GM18502 (cell line): ENCODE data around the gene REXO5.
"Not testable (repeated sequence)": the region's sequence is repeated elsewhere in the genome, so short reads cannot be mapped to it uniquely, and the experiment has no call there.

Experiments used
- ATAC-seq: cut with Tn5 transposase; IDR thresholded peaks from one replicate; pipeline ENCODE4 v1.9.1; 2021; ENCODE audit warnings: mild to moderate bottlenecking; ENCODE audit not compliant: unreplicated experiment, poor library complexity

The REXO5 gene

DNA sequence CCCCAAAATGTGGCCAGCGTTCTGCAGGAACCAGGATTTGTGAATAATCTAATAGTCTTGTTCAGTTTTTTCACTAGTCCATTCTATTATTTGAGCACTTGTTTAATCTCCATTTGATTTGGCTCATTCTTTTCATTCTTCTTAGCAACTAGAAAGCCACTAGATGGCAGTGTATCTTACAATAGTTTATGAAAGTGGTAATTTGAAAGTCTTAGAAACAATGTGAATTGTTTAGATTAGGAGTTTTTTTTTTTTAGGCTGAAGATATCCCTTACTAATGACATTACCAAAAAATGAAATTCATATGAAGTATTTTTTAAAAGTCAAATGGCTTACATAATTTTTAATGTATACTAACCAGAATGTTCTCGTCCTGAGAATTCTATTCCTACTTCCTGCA, 6.7 kb upstream of the REXO5 start:
- no peak for ATAC-seq

DNA sequence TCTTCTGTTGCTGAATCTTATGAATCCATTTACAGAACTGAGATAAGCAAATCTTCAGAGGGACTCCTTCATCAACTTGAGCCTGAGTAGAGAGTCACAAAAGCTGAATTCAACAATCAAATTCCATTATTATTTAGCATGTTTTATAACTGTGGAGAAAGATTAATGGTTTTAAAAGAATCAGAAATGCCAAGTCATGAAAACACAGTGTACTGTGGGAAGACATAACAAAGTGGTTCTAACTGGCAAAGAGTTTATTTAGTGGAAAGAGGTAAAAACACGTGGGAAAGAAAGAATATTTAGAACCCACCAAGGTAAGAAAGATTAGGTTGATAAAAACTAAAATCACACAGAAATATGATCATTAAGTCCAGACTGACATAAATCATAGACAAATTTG, 5.0 kb upstream of the REXO5 start:
- ATAC-seq, result no peak

DNA sequence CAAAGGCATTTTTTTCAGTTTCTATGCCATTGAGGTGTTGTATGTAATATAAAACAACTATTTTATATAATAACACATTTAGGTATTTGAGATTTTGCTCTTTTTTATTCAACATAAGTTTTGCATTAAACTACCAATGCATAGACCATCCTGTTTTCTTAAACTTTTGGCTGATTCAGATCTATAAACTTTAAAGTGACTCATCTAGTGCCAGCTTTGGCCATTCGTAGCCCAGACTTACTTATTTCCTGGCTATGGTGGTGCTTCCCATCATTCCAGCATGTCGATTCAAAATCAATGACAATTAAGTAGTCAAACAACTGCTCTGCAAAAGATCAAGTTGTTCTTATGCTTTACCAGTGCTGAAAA, 3.2 kb upstream of the REXO5 start:
- ATAC-seq, result no peak

DNA sequence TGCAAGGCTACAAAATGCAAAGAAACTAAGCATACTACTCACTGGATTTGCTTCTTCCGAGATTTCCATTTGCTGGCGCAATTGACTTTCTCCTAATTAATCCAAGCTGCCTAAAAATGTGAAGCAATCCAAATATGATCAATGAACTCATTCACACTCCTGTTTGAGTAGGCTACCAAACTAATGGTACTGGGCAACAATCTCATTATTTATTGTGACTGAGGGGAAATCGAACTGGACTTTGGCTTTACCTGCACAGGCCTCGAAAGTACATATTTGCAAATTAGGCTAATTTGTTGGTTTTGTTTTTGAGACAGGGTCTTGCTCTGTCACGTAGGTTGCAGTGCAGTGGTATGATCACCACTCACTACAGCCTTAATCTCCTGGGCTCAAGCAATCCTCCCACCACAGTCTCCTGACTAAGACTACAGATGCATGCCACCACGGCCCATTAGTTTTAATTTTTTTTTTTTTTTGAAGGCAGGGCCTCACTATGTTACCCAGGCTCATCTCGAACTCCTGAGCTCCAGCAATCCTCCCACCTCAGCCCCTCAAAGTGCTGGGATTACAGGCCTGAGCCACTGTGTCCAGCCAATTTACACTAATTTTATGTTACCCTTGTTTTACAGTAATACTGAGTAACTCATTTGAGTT, 2.6 kb upstream of the REXO5 start:
- ATAC-seq, result no peak

- not testable (repeated sequence) for ATAC-seq
Measured at GRCh38 chr16:20805684-20806167, 601 bp upstream of the REXO5 start.

DNA sequence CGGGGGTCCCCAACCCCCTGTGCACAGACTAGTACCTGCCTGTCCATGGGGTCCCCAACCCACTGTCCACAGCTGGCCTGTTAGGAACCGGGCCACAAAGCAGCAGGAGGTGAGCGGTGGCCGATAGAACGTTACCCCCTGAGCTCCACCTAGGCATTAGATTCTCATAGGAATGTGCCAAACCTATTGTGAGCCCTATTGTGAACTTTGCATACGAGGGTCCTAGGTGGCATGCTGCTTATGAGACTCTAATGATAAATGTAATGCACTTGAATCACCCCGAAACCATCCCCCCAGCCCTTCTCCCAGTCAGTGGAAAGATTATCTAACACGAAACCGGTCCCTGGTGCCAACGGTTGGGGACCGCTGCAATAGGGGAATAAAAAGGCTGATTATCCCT, 1.5 kb downstream of the REXO5 start:
- ATAC-seq, result no peak

GRCh38 chr16:20811889-20812439, 5.6 kb downstream of the REXO5 start:
- no peak for ATAC-seq

- ATAC-seq, result no peak
Measured at GRCh38 chr16:20812510-20812909, 6.2 kb downstream of the REXO5 start.

DNA sequence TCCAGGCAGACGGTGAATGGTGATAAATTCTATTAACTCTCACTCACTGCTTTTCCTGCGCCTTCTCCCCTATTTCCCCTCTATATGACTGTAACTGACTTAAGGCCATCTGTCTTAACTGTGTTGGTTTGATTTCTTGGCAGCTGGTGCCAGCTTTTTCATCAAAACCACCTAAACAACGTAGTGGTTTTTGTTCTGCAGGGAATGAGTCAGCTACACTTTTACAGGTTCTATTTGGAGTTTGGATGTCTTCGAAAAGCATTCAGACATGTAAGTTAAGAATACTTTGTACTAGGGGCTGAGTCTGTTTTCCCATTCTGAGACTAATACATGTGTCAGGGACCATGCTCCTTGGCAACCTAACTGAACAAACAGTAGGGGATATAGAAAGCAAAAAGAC, 8.5 kb downstream of the REXO5 start:
- ATAC-seq, result no peak

DNA sequence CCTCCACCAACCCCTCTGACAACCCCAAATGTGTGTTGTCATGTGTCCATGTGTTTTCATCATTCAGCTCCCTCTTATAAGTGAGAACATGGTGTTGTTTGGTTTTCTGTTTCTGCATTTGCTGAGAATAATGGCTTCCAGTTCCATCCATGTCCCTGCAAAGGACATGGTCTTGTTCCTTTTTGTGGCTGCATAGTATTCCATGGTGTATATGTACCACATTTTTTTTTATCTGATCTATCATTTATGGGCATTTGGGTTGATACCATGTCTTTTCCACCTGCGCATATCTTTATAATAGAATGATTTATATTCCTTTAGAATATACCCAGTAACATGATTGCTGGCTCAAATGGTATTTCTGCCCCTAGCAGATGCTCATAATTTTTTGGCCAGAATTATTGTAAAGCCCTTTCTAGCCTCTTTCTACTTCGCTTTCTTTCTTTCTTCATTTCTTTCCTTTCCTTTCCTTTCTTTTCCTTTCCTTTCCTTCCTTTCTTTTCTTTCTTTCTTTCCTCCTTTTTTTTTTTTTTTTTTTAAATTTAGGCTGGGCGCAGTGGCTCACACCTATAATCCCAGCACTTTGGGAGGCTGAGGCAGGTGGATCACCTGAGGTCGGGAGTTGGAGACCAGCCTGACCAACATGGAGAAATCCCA, 12.7 kb downstream of the REXO5 start:
- no peak for ATAC-seq

DNA sequence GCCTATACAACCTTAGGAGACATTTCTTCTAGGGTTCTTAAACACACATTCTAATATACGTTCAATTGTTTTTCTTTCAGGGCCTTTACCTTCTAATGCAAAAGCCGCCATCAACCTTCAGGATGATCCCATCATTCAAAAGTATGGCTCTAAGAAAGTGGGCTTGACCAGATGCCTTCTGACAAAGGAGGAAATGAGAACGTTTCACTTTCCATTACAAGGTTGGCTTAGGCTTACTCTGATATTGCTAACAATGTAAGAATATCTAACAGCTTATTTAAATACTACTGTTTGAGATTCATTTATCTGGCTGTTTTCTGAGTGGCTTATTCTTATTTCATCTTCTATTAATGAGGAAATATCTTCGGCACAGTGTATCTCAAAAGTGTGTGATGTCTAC, 15.4 kb downstream of the REXO5 start:
- ATAC-seq, result no peak

GRCh38 chr16:20822521-20823325, 16.4 kb downstream of the REXO5 start:
- no peak for ATAC-seq

DNA sequence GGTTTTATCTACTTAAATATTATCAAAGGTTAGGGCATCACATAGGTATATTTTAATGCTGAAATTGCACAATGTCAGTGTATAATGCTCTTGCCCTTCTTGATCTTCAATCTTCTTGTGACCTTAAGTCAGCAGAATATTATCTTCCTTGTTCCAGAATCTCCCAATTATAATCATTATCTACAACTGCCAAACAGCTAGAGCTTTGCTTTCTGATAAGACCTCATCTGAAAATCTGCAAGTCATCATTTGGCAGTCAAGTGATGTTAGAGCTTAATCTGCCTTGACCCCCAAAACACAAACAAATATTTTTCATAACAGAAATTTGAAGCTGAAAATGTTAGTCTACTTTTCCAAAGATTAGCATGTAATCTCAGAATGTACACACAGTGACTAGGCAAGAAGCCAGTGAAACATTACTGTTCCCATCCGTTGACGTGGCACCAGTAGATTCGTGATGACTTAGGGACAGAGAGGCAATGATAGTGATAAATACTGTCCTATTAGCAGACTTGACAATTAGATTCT, 19.8 kb downstream of the REXO5 start:
- no peak for ATAC-seq

DNA sequence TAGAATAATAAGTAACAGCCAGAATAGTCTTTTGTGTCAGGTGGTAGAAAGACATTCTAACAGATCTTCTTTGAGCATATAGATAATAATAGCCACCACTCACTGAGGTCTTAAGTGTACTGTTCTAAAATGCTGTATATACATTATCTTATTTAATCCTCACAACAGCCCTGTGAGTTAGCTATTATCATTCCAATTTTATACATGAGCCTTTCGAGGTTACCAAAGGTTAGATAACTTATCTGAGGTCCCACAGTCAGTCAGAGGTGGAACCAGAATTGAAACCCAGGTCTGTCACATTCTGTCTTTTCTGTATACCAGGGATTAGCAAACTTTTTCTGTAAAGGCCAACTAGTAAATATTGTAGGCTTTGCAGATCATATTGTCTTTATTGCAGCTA, 23.2 kb downstream of the REXO5 start:
- ATAC-seq, result no peak

DNA sequence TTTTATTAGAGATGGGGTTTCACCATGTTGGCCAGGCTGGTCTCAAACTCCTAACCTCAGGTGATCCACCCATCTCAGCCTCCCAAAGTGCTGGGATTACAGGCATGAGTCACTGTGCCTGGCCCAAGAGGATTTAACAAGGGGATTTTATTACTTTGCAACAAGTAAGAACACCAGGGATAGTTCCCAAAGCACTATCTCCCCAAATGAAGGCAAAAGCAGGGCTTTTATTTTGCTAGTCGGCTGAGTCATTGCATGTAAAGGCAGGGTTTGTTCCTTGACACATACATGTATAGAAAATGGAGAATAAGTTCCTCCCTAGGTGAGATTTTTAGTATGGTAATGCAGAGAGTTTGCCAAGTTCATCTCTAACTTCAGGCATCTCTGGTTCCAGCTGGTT, 24.0 kb downstream of the REXO5 start:
- no peak for ATAC-seq

GRCh38 chr16:20833086-20833485, 26.8 kb downstream of the REXO5 start:
- ATAC-seq, result no peak

GRCh38 chr16:20838240-20838639, 31.9 kb downstream of the REXO5 start:
- no peak for ATAC-seq

DNA sequence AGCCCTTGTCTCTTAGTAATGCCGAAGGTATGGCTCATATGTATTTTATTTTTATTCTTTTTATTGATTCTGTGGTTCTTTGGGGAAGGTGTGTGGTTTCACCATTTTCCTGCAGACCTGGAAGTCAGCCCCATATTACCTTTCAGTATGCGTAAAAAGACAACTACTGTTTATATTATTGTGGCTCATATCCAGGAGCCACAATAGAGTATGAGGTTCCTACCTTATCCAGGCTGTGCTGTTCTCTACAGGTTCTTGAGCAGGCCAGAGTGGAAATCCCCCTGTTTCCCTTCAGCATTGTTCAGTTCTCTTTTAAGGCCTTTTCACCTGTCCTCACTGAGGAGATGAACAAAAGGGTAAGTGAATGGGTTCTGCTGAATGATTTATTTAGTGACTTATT, 33.2 kb downstream of the REXO5 start:
- no peak for ATAC-seq

GRCh38 chr16:20844054-20844453, 37.7 kb downstream of the REXO5 start:
- no peak for ATAC-seq

- no peak for ATAC-seq
Measured at GRCh38 chr16:20844588-20844987, 38.3 kb downstream of the REXO5 start.

GRCh38 chr16:20846030-20846429, 39.7 kb downstream of the REXO5 start:
- ATAC-seq, result no peak
